GM19035 (cell line): ENCODE data around the gene PDIA4.
"Not testable (repeated sequence)": the region's sequence is repeated elsewhere in the genome, so short reads cannot be mapped to it uniquely, and the experiment has no call there.

Experiments
- ATAC-seq: cut with Tn5 transposase; IDR thresholded peaks from one replicate; pipeline ENCODE4 v1.9.1; 2021; ENCODE audit not compliant: unreplicated experiment

The PDIA4 gene, protein sequence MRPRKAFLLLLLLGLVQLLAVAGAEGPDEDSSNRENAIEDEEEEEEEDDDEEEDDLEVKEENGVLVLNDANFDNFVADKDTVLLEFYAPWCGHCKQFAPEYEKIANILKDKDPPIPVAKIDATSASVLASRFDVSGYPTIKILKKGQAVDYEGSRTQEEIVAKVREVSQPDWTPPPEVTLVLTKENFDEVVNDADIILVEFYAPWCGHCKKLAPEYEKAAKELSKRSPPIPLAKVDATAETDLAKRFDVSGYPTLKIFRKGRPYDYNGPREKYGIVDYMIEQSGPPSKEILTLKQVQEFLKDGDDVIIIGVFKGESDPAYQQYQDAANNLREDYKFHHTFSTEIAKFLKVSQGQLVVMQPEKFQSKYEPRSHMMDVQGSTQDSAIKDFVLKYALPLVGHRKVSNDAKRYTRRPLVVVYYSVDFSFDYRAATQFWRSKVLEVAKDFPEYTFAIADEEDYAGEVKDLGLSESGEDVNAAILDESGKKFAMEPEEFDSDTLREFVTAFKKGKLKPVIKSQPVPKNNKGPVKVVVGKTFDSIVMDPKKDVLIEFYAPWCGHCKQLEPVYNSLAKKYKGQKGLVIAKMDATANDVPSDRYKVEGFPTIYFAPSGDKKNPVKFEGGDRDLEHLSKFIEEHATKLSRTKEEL

DNA sequence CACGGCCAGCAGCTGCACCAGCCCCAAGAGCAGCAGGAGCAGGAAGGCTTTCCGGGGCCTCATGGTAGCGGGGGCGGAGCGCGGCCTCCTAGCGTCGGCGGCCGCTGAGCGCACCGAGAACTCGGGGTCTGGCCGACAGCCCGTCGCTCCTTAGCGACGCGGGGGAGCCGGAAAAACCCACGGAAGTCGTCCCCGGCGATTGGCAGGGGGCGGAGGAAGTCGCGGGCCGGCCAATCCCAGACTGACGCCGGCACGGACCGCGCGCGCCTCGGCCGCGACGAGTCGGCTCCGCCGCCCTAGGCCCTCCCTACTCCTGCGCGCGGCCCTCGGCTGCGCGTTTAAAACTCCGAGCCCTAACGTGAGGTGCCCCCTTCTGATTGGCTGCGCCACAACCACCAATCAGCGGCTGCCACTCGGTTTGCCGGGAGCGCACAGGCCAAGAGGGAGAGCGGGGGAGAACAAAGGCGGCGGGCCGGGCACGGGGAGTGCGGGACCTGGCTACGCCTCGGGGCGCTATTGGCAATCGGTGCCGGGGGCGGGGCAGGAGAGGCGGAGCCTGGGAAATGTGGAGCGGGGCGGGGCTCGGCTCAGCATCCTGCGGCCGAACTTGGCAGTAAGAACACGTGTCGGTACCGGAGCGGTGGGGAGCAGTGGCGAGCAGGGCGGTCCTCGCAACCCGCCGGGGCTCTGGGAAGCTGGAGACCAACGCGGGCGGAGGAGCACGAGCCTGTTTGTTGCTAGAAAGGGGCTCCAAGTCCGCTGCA, at the start of gene PDIA4:
TSS of gene PDIA4 (minus strand) at position 160 of the 764 bp plus-strand sequence. CDS start at position 63, 97 bp downstream.
- peak; percentile 89 for ATAC-seq

DNA sequence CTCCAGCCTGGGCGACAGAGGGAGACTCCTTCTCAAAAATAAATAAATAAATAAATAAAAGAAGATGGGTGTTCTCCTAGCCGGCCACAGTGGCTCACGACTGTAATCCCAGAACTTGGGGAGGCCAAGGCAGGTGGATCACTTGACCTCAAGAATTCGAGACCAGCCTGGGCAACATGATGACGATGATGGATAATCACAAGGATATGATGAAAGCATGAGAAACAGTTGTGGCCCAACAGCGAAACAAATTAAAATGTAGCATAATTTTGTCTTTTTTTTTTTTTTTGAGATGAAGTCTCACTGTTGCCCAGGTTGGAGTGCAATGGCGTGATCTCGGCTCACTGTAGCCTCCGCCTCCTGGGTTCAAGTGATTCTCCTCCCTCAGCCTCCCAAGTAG, 49.3 kb upstream of the PDIA4 start:
- no peak for ATAC-seq

DNA sequence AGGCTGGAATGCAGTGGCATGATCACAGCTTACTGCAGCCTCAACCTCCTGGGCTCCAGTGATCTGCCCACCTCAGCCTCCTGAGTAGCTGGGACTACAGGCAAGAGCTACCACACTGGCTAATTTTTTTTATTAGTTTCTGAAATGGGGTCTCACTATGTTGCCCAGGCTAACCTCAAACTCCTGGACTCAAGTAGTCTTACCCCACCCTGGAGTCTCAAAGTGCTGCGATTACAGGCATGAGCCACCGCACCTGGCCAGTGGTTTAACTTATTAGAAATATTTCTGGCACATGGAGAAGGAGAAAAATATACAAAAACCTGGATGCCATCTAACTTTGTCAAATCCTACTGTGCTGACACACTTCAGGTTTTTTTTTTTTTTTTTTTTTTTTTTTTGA, 47.0 kb upstream of the PDIA4 start:
- ATAC-seq, result no peak

DNA sequence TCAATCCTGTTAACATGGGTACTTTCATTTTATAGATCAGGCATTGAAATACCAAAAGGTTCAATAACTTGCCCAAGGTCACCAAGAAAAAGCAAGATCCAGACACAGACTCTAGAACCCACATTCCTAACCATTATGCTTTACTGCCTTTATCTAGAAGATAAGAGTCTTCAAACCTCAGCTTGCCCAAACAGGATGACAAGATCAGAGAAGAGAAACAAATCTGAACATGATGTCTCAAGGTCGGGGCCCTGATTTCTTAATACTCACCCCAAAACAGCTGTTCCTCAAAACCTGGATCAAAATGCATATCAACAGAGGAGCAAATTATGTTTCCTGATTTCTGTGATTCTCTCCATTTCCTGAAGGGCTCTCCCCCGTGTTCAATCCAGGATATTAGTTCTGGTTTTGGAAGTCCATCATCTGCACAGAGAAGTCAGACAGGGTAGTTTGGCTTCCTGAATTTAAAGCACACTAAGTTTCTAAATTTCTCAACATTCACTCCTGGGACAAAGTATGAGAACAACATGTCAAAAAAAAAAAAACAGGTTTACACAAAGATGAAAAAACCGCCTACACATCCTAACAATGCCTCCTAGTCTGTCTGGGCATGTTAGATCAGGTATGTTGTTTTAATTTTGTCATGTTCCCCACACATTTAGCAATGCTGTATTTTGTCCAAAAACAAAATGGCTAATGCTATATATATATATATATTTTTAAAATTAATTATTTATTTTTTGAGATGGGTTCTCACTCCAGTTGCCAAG, 46.0 kb upstream of the PDIA4 start:
- no peak for ATAC-seq

DNA sequence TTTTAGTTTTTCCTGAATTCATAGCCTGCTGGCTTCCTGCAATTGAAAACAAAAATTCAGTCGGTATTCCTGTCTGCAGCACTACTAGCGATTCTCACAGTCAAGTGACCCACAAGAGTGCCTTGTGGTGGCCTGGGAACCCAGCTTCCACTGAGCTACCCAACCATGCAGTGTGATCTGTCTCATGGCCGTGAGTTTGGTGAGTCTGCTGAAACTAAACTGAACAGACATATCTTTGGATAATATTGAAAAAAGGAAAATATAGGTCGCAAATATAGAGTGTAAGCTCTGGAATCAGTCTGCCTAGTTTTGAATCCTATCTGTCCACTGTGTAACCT, 44.1 kb upstream of the PDIA4 start:
- no peak for ATAC-seq

DNA sequence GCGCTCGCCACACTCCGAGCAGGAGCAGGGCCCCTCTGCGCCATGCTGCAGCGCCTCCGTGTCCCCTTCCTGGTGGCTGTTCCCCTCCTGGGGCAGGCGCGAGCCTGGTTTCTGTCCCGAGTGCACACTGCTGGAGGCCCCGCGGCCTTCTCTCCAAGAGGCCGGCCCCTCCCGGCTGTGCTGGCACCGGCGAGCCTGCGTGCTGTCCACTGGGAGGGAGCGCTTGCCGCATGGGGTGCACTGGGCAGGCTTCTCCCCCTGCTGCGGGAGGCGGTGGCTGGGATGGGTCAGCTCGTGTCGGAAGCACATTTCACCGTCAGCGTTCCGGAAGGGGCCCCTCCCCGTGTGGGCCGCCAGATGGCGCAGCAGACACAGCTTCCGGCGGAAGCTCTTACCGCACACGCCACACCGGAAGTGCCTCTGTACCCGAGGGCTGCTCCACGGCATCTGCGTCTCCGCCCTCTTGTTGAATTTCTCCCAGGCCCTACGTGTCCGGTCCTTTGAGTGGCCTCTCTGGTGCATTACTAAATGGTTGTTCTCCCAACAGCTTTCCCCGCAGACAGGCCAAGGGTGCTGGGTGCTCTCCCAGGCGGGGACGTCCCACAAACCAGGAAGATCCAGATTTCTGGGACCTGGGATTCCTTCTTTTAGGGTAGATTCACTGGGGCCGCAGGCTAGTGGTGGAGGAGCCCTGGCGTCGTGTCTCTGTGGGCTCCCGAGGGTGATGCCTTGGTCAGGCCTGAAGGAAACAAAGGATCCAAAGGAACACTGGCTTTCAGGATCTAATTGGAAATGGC, 43.5 kb upstream of the PDIA4 start:
- ATAC-seq, result no peak

DNA sequence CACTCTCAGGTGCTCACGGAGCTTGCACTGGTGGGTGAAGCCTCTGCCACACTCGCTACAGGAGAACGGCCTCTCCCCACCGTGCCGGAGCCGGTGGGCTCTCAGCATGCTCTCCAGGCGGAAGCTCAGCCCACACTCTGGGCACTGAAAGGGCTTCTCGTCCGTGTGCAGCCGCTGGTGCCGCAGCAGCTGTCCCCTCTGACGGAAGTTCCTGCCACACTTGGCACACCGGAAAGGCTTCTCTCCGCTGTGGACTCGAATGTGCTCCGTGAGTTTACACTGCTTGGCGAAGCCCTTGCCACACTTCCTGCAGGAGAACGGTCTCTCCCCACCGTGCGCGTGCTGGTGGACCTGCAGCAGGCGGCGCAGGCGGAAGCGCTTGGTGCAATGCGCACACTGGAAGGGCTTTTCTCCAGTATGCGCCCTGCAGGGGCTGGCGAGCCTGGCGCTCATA, 42.9 kb upstream of the PDIA4 start:
- no peak for ATAC-seq

DNA sequence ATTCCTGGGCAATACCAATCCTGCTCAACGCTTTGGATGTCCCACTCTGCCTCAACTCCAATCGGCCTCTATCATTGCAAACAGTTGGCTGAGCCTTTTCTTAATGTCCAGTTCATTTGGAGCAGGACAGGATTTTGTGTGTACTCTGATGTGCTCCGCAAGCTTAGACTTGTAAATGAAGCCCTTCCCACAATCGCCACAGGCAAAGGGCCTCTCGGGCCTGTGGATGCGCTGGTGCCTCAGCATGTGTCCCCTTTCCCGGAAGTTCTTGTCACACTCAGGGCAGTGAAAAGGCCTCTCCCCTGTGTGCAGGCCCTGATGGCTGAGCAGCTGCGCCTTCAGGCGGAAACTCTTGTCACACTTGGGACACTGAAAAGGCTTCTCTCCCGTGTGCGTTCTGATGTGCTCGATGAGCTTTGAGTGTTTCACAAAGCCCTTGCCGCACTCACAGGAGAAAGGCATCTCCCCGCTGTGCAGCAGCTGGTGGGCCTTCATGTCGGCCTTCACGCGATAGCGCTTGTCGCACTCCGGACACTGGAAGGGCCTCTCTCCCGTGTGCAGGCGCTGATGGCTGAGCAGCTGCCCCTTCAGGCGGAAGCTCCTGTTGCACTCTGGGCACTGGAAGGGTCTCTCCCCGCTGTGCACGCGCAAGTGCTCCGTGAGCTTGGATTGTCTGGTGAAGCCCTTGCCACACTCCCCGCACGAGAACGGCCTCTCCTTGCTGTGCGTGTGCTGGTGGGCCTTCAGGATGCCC, 42.2 kb upstream of the PDIA4 start:
- no peak for ATAC-seq

DNA sequence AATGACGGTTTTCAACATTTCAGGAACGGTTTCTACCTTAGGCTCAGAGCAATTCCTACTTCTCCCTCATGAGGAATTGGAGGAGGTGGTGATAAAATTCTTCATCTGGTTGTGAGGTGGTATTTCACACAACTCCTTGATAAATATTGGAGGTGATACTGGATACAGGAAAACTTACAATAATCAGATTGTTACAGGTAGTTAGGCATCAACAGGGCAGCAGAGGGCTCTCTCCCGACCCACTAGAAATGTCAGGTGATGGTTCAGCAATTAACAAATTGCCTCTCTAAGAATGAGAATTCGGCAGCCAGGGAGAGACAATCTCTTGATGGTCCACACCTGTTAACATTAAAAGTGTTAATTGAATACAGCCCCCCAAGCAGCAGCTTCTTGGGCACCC, 39.6 kb upstream of the PDIA4 start:
- no peak for ATAC-seq

DNA sequence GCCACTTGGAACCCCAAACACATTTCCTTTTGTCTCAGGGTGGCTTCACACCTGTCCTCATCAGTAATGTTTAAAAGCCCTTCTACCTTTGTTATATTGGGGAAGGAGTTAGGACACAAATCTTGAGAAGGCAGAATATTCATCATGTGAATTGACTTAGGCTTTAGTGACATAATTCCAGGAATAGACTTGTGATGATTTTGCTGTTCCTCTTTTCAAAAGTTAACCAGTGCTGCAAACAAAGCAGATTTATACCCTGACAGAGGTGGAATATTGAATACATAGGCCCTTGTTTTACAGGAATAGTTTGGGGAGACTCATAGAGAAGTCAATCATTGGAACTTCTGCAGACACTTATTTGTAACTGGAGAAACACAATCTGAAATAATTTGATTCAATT, 35.2 kb upstream of the PDIA4 start:
- ATAC-seq, result no peak

DNA sequence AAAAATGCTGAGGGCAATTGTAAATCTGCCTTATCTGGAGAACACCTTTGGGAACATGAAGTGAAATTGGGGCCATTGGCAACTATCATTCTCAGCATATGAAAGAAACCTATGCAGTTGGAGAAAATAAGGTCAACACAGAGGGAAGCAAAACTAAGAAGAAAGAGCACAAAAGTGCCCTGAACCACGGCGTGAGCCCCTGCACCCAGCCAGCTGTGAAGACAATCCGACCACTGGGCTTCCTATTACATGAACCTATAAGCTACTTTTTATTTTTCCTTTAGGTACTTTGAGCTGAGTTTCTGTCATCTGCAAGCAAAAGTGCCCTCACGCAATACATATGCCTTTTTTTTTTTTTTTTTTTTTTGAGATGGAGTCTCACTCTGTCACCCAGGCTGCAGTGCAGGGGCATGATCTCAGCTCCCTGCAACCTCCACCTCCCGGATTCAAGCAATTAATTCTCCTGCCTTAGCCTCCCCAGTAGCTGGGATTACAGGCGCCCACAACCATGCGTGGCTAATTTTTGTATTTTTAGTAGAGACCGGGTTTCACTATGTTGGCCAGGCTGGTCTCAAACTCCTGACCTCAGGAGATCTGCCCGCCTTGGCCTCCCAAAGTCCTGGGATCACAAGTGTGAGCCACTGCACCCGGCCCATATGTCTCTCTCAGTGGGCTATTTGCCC, 34.1 kb upstream of the PDIA4 start:
- not testable (repeated sequence) for ATAC-seq

DNA sequence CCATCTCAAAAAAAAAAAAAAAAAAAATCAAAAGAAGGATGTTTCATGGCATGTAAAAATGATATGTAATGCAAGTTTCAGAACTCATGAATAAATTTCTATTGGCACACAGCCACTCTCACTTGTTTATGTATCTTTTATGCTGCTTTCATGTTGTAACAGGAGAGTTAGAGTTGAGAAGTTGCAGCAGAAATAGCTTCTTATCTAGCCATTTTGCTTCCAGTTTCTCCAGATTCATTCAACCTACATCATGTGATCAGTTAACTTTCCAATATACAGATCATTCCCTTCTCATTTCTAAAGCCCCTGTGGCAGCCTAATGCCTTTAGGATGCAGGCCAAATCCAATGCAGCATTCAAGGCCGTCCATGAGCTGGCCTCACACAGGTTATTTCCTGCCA, 31.9 kb upstream of the PDIA4 start:
- ATAC-seq, result no peak

DNA sequence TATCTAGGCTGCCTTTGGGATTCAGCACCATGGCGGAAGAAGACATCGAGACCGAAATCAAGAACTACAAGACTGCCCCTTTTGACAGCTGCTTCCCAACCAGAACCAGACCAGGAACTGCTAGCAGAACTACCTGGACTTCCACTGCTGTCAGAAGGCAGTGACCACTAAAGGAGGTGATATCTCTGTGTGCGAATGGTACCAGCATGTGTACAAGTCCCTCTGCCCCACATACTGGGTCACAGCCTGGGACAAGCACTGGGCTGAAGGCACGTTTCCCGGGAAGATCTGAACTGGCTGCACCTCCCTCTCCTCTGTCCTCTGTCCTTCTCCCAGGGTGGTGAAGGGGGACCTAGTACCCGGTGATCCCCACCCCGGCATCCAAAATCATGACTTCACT, 25.6 kb upstream of the PDIA4 start:
- no peak for ATAC-seq

DNA sequence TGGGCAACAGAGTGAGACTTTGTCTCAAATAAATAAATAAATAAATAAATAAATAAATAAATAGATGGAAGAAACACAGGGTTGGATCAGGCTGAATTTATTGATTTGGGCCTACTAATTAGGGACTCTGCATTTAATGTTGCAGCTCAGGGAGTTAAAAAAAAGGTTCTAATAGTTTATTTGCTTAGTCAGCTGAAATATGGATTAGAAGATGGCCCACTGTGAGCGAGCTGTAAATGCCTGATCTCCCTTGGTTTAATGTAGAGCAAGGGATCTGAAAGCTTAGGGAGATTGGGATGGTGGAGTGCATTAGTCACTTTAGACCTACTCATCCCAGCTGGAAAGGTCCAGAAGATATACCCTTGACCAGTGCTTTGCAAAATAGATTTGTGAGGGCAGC, 25.1 kb upstream of the PDIA4 start:
- ATAC-seq, result no peak

DNA sequence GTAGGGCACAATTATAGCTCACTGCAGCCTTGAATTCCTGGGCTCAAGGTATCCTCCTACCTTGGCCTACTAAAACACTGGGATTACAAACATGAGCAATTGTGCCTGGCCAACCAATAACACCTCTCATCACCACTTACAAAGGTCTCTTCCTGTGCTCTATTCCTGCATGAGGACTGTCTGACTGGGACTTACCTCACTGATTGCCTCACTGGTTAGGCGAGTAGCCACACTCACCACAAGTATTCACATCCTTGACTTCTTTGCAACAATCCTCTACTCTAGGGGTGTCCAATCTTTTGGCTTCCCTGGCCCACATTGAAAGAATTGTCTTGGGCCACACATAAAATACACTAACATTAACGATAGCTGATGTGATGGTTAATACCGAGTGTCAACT, 22.6 kb upstream of the PDIA4 start:
- ATAC-seq, result no peak

DNA sequence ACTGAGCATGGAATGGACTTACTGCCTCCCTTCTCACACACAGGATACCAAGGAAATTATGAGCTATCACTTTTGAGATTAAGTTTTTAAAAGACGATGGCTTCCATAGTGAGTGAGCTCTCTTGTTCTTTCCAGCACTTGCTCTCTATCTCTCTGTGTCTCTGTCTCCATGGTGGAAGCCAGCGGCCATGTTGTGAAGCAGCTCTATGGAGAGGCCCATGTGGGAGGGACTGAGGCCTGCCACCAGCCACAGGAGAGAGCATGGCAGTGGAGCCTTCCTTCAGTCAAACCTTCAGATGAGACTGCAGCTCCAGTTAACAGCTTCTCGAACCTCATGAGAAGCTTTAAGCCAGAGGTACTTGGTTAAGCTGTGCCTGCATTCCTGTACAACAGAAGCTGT, 20.5 kb upstream of the PDIA4 start:
- no peak for ATAC-seq

DNA sequence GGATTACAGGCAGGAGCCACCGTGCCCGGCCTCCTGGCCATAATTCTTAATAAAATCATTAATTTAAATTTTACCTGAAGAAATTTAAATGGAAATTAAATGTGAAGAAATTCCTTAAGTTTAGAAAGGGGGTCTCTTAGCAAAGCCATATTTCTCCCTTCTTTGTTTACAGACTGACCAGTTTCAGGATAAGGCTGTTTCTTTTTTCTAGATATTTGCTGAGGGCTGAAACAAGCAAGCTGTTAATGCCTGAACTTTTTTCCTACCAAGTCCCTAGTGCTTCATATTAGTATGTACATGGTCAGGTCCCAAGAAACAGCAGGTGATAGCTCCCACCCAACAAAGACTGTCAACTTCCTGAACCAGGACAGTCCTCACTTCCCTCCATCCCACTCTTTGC, 18.1 kb upstream of the PDIA4 start:
- no peak for ATAC-seq

DNA sequence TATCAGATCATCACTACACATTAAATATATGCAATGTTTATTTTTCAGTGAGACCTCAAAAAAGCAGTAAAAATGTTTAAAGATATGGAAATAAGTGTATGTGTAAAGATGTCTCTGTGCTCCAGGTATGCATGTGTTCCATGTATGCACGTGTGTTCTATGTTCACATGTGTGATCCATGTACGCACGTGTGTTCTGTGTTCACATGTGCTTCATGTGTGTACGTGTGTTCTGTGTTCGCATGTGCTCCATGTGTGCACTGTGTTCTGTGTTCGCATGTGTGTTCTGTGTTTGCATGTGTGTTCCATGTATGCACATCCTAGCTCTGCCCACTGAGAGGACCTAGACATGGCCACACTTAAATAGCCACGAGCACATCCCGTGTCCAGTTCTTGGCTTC, 15.6 kb upstream of the PDIA4 start:
- ATAC-seq, result no peak

DNA sequence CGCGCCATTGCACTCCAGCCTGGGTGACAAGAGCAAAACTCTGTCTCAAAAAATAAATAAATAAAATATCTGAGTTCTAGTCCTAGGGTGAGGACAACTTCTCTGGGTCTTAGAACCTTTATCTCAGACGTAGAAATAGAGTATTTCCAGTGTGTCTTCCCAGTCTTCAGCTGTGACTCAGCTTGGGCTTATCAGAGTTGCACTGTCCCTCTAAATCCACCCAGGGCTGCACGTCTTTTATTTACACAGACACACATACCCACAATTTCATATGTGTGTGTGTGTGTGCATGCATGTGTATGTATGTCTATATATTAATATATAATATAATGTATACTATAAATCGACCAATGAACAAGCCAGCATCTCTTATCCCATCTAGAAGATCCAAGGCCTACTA, 13.0 kb upstream of the PDIA4 start:
- no peak for ATAC-seq
